ENCODE results near the gene SARDH.

DNA sequence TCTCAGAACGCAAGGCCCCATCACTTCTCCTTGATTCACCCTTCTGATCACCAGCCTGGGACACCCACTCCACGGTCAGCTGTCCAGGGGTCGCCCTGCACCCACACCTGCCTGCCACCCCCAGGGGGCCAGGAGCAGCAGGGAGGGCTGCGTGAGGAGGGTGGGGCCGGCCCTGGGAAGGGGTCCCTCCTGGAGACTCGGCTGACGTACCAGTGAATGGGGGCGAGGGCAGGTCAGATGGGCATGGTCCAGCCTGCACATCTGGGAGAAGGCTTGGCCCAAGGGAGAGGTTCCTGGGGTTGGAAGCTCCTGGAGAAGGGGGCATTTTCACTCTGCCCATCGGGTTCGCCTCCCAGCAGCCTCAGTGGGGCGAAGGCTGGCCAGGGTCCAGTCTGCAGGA is 21.8 kb upstream of the SARDH start:
- TF ChIP-seq, protein P1, sequence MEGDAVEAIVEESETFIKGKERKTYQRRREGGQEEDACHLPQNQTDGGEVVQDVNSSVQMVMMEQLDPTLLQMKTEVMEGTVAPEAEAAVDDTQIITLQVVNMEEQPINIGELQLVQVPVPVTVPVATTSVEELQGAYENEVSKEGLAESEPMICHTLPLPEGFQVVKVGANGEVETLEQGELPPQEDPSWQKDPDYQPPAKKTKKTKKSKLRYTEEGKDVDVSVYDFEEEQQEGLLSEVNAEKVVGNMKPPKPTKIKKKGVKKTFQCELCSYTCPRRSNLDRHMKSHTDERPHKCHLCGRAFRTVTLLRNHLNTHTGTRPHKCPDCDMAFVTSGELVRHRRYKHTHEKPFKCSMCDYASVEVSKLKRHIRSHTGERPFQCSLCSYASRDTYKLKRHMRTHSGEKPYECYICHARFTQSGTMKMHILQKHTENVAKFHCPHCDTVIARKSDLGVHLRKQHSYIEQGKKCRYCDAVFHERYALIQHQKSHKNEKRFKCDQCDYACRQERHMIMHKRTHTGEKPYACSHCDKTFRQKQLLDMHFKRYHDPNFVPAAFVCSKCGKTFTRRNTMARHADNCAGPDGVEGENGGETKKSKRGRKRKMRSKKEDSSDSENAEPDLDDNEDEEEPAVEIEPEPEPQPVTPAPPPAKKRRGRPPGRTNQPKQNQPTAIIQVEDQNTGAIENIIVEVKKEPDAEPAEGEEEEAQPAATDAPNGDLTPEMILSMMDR (IDR thresholded peaks at IDR 0.05; ENCODE audit: borderline replicate concordance, extremely low read depth, low read length, poor library complexity, severe bottlenecking): no peak
- TF ChIP-seq EZH2 (IDR thresholded peaks at IDR 0.05; ENCODE audit: borderline replicate concordance, low read depth, low read length, severe bottlenecking): no peak
